WTC11 (cell line): Measurements from ENCODE around the gene DDX10. TPM values are rescaled to one million over a fixed set of nuclear protein-coding genes. Genes with fewer than 3 reads are reported as not detected.

ENCODE experiments used
- ATAC-seq: fragments of 200-7000 bp; cut with Tn5 transposase; 2 replicates; pipeline ENCODE4 v1.10.0; 2021; ENCODE audit warnings: mild to moderate bottlenecking, moderate library complexity
- CTCF ChIA-PET: fragments of 300-600 bp; sonication (Branson Sonifier 250); formaldehyde crosslinking; loops from one replicate; lab custom pipeline; 2021; ENCODE audit warnings: antibody characterized with exemption; lab: Charles Lee
- POLR2A ChIA-PET: fragments of 350-600 bp; sonication (Branson Sonifier 250); formaldehyde crosslinking; loops from one replicate; lab custom pipeline; 2021; ENCODE audit warnings: antibody characterized with exemption; lab: Charles Lee
- DNase-seq: peaks from one replicate; pipeline ENCODE4 v3.0.0; 2021; ENCODE audit warnings: low spot score
- H3K27ac Mint-ChIP-seq: 2 replicates; pipeline ENCODE4 v1.8.0; 2021; ENCODE audit warnings: mixed read lengths
- H3K27me3 Mint-ChIP-seq: 2 replicates; pipeline ENCODE4 v1.8.0; 2021; ENCODE audit warnings: low read depth, mild to moderate bottlenecking, moderate library complexity, mixed read lengths
- H3K36me3 Mint-ChIP-seq: 2 replicates; pipeline ENCODE4 v1.8.0; 2021; ENCODE audit warnings: mixed read lengths
- H3K4me1 Mint-ChIP-seq: 2 replicates; pipeline ENCODE4 v1.8.0; 2022; ENCODE audit warnings: mixed read lengths
- H3K4me3 Mint-ChIP-seq: 2 replicates; pipeline ENCODE4 v1.8.0; 2021; ENCODE audit warnings: mild to moderate bottlenecking, moderate library complexity, mixed read lengths
- H3K9me3 Mint-ChIP-seq: 2 replicates; pipeline ENCODE4 v1.8.0; 2021; ENCODE audit warnings: mixed read lengths
- ATF1 ChIP-seq: sonication (generic); formaldehyde crosslinking; IDR thresholded peaks from 2 replicates; pipeline ENCODE4 v1.8.1; 2023; ENCODE audit warnings: mild to moderate bottlenecking, moderate library complexity, missing genetic modification reagents
- CREB1 ChIP-seq: sonication (generic); formaldehyde crosslinking; IDR thresholded peaks from 2 replicates; pipeline ENCODE4 v1.8.0; 2023; ENCODE audit warnings: mild to moderate bottlenecking, missing genetic modification reagents
- ETV6 ChIP-seq: sonication (generic); formaldehyde crosslinking; IDR thresholded peaks from 2 replicates; pipeline ENCODE4 v1.8.1; 2022; ENCODE audit warnings: mild to moderate bottlenecking, missing genetic modification reagents
- FOXK1 ChIP-seq: sonication (generic); formaldehyde crosslinking; IDR thresholded peaks from 2 replicates; pipeline ENCODE4 v1.8.0; 2022; ENCODE audit warnings: mild to moderate bottlenecking, moderate library complexity, missing genetic modification reagents
- GABPB1 ChIP-seq: sonication (generic); formaldehyde crosslinking; IDR thresholded peaks from 2 replicates; pipeline ENCODE4 v1.8.1; 2023; ENCODE audit warnings: mild to moderate bottlenecking, missing genetic modification reagents
- JAZF1 ChIP-seq: fragments of 250-450 bp; sonication (Bioruptor Pico); IDR thresholded peaks from 2 replicates; pipeline ENCODE4 v1.9.0; 2021; ENCODE audit warnings: moderate library complexity, mild to moderate bottlenecking, inconsistent platforms
- MYBL2 ChIP-seq: sonication (generic); formaldehyde crosslinking; IDR thresholded peaks from 2 replicates; pipeline ENCODE4 v1.8.1; 2023; ENCODE audit warnings: mild to moderate bottlenecking, moderate library complexity, missing genetic modification reagents
- NFATC4 ChIP-seq: fragments of 250-450 bp; sonication (Bioruptor Pico); IDR thresholded peaks from 2 replicates; pipeline ENCODE4 v1.9.0; 2021; ENCODE audit warnings: mild to moderate bottlenecking
- NFE2L1 ChIP-seq: sonication (generic); formaldehyde crosslinking; IDR thresholded peaks from 2 replicates; pipeline ENCODE4 v1.8.1; 2023; ENCODE audit warnings: missing genetic modification reagents
- TEAD1 ChIP-seq: sonication (generic); formaldehyde crosslinking; IDR thresholded peaks from 2 replicates; pipeline ENCODE4 v1.8.0; 2022; ENCODE audit warnings: mild to moderate bottlenecking, missing genetic modification reagents
- ZBTB21 ChIP-seq: sonication (generic); formaldehyde crosslinking; IDR thresholded peaks from 2 replicates; pipeline ENCODE4 v1.8.1; 2023; ENCODE audit warnings: mild to moderate bottlenecking, missing genetic modification reagents, borderline replicate concordance
- ZNF263 ChIP-seq: sonication (generic); formaldehyde crosslinking; IDR thresholded peaks from 2 replicates; pipeline ENCODE4 v1.8.1; 2022; ENCODE audit warnings: low read depth, mild to moderate bottlenecking, moderate library complexity, missing genetic modification reagents
- total RNA-seq: library from RNA; stranded (reverse); gene quantifications from 3 replicates; pipeline ENCODE4 v1.2.3, GENCODE V29; 2021
- TF ChIP-seq, protein P1 (sequence below): sonication (generic); formaldehyde crosslinking; conservative IDR thresholded peaks from 2 replicates; pipeline ENCODE4 v1.8.1; 2023; ENCODE audit warnings: mild to moderate bottlenecking, low read depth, missing genetic modification reagents, moderate library complexity
- TF ChIP-seq, protein P2 (sequence below): sonication (generic); formaldehyde crosslinking; IDR thresholded peaks from 2 replicates; pipeline ENCODE4 v1.8.0; 2023; ENCODE audit warnings: missing genetic modification reagents
- TF ChIP-seq, protein P3 (sequence below): sonication (generic); formaldehyde crosslinking; IDR thresholded peaks from 2 replicates; pipeline ENCODE4 v1.8.0; 2022; ENCODE audit warnings: mild to moderate bottlenecking, missing genetic modification reagents
- TF ChIP-seq, protein P4 (sequence below): sonication (generic); formaldehyde crosslinking; IDR thresholded peaks from 2 replicates; pipeline ENCODE4 v1.8.1; 2022; ENCODE audit warnings: missing genetic modification reagents, borderline replicate concordance
- TF ChIP-seq, protein P5 (sequence below): sonication (generic); formaldehyde crosslinking; IDR thresholded peaks from 2 replicates; pipeline ENCODE4 v1.8.1; 2023; ENCODE audit warnings: mild to moderate bottlenecking, missing genetic modification reagents, moderate library complexity
- TF ChIP-seq, protein P6 (sequence below): sonication (generic); formaldehyde crosslinking; IDR thresholded peaks from 2 replicates; pipeline ENCODE4 v1.8.1; 2023; ENCODE audit warnings: mild to moderate bottlenecking, moderate library complexity, missing genetic modification reagents
- TF ChIP-seq, protein P7 (sequence below): sonication (generic); formaldehyde crosslinking; IDR thresholded peaks from 2 replicates; pipeline ENCODE4 v1.8.1; 2022; ENCODE audit warnings: low read depth, missing genetic modification reagents, borderline replicate concordance
- TF ChIP-seq, protein P8 (sequence below): fragments of 250-450 bp; sonication (Bioruptor Pico); IDR thresholded peaks from 2 replicates; pipeline ENCODE4 v1.9.0; 2021; ENCODE audit warnings: mild to moderate bottlenecking

The DDX10 gene
- total RNA-seq, 1 experiment from 2014 or later = 56.8 TPM

DNA sequence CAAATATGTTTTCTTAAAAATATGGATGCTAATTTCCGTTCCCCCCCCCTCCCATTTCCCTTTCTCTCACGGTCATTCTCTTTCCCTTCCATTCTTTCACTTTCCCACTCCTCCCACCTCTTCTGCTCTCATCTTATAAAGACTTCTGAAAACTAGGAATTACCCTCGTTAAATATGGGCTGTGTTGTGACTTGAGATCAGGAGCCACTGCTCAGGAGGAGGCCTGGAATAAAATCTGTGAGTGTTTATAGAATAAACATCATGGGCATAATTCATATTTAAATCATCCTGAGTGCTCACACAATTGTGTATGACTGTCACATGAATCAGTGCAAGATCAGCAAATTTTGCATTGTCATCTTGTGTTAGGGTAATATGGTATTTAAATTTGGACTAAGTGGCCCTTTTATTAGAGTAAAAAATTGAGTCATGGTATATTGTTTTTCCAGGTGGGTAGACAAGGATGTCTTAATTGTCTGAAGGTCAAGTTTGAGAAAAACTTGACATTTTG is 208.0 kb downstream of the DDX10 start:
- TF ChIP-seq, protein P1, sequence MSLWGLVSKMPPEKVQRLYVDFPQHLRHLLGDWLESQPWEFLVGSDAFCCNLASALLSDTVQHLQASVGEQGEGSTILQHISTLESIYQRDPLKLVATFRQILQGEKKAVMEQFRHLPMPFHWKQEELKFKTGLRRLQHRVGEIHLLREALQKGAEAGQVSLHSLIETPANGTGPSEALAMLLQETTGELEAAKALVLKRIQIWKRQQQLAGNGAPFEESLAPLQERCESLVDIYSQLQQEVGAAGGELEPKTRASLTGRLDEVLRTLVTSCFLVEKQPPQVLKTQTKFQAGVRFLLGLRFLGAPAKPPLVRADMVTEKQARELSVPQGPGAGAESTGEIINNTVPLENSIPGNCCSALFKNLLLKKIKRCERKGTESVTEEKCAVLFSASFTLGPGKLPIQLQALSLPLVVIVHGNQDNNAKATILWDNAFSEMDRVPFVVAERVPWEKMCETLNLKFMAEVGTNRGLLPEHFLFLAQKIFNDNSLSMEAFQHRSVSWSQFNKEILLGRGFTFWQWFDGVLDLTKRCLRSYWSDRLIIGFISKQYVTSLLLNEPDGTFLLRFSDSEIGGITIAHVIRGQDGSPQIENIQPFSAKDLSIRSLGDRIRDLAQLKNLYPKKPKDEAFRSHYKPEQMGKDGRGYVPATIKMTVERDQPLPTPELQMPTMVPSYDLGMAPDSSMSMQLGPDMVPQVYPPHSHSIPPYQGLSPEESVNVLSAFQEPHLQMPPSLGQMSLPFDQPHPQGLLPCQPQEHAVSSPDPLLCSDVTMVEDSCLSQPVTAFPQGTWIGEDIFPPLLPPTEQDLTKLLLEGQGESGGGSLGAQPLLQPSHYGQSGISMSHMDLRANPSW (CRISPR knock-in tag) = no peak
- TF ChIP-seq NFATC4 (CRISPR knock-in tag) (no peak), FOXK1 (CRISPR knock-in tag) (no peak)
- TF ChIP-seq, protein P2, sequence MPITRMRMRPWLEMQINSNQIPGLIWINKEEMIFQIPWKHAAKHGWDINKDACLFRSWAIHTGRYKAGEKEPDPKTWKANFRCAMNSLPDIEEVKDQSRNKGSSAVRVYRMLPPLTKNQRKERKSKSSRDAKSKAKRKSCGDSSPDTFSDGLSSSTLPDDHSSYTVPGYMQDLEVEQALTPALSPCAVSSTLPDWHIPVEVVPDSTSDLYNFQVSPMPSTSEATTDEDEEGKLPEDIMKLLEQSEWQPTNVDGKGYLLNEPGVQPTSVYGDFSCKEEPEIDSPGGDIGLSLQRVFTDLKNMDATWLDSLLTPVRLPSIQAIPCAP (CRISPR knock-in tag) = no peak
- Mint-ChIP-seq H3K9me3 (no peaks in the 10 kb centered on the region), H3K27ac (peak overlapping the region; percentile 43; the same call in 1 of the 2 replicates), H3K27me3 (no peaks in the 10 kb centered on the region), H3K4me3 (no peak overlapping the region), H3K4me1 (peaks cover 53% of the 10 kb centered on the region), H3K36me3 (no peaks in the 10 kb centered on the region)
- ATAC-seq (no peak), DNase-seq (no peak)
- POLR2A ChIA-PET = no interaction called here
- CTCF ChIA-PET = no interaction called here

DNA sequence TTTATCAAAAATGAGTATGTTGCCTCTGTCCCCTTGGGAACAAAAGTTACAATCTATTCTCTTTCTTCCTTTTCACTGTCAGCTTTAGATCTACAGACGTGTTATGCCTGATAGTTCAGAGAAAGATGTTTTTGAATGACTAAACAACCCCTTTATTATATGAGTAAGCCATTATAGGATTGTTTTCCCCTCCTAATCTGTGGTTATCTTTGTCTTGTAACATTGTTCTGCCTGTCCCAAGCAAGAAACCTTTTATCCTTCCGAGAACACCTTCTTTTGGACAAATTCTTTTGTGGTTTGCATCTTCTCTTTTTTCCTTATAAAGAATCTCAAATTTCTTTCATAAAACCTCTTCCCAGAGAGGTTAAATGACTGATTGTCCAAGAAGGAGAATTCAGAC is 208.4 kb downstream of the DDX10 start:
- Mint-ChIP-seq H3K36me3 (no peaks in the 10 kb centered on the region), H3K4me1 (peaks cover 53% of the 10 kb centered on the region), H3K9me3 (no peaks in the 10 kb centered on the region), H3K27ac (no peak overlapping the region), H3K27me3 (no peaks in the 10 kb centered on the region), H3K4me3 (no peak overlapping the region)
- ATAC-seq (no peak), DNase-seq (no peak)
- CTCF ChIA-PET = no interaction called here
- POLR2A ChIA-PET = no interaction called here
- TF ChIP-seq MYBL2 (CRISPR knock-in tag) = no peak
- no peak for TF ChIP-seq NFE2L1
- TF ChIP-seq, protein P3, sequence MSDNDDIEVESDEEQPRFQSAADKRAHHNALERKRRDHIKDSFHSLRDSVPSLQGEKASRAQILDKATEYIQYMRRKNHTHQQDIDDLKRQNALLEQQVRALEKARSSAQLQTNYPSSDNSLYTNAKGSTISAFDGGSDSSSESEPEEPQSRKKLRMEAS (CRISPR knock-in tag) = no peak
- TF ChIP-seq GABPB1 (CRISPR knock-in tag) = no peak
- no peak for TF ChIP-seq ZNF263 (CRISPR knock-in tag)
- TF ChIP-seq, protein P4, sequence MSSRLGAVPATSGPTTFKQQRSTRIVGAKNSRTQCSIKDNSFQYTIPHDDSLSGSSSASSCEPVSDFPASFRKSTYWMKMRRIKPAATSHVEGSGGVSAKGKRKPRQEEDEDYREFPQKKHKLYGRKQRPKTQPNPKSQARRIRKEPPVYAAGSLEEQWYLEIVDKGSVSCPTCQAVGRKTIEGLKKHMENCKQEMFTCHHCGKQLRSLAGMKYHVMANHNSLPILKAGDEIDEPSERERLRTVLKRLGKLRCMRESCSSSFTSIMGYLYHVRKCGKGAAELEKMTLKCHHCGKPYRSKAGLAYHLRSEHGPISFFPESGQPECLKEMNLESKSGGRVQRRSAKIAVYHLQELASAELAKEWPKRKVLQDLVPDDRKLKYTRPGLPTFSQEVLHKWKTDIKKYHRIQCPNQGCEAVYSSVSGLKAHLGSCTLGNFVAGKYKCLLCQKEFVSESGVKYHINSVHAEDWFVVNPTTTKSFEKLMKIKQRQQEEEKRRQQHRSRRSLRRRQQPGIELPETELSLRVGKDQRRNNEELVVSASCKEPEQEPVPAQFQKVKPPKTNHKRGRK (CRISPR knock-in tag) = no peak
- TF ChIP-seq CREB1 (CRISPR knock-in tag) = no peak
- TF ChIP-seq ATF1 = no peak
- TF ChIP-seq, protein P5, sequence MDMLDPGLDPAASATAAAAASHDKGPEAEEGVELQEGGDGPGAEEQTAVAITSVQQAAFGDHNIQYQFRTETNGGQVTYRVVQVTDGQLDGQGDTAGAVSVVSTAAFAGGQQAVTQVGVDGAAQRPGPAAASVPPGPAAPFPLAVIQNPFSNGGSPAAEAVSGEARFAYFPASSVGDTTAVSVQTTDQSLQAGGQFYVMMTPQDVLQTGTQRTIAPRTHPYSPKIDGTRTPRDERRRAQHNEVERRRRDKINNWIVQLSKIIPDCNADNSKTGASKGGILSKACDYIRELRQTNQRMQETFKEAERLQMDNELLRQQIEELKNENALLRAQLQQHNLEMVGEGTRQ (CRISPR knock-in tag) = no peak
- no peak for TF ChIP-seq ZBTB21

DNA sequence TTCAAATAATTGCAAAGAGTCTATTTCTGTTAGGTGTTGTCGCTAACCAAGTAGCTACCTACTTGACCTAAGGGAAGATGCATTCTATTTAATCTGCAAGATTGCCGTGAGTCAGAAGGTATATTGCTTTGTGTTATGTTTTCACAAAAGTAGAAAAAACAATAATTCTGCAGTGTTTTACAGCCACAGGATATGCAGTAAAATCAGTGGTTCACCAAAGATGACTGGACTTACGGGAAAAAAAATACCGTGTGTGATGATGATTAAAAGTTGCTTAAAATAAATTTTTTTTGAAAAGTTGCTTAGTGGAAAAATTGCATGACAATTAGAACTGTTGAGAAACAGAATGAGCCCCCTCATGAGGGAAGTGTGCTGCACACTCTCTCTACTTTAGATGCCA is 209.1 kb downstream of the DDX10 start:
- ChIA-PET CTCF (no interaction called here), POLR2A (no interaction called here)
- H3K36me3 Mint-ChIP-seq = no peaks in the 10 kb centered on the region
- H3K9me3 Mint-ChIP-seq = no peaks in the 10 kb centered on the region
- no peak overlapping the region for H3K4me3 Mint-ChIP-seq
- no peak overlapping the region for H3K27ac Mint-ChIP-seq
- ATAC-seq = no peak
- H3K4me1 Mint-ChIP-seq = peaks cover 48% of the 10 kb centered on the region
- DNase-seq = no peak
- H3K27me3 Mint-ChIP-seq = no peaks in the 10 kb centered on the region
- TF ChIP-seq TEAD1 (CRISPR knock-in tag) = no peak
- TF ChIP-seq, protein P6, sequence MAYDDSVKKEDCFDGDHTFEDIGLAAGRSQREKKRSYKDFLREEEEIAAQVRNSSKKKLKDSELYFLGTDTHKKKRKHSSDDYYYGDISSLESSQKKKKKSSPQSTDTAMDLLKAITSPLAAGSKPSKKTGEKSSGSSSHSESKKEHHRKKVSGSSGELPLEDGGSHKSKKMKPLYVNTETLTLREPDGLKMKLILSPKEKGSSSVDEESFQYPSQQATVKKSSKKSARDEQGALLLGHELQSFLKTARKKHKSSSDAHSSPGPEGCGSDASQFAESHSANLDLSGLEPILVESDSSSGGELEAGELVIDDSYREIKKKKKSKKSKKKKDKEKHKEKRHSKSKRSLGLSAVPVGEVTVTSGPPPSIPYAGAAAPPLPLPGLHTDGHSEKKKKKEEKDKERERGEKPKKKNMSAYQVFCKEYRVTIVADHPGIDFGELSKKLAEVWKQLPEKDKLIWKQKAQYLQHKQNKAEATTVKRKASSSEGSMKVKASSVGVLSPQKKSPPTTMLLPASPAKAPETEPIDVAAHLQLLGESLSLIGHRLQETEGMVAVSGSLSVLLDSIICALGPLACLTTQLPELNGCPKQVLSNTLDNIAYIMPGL (CRISPR knock-in tag) = no peak
- TF ChIP-seq, protein P7, sequence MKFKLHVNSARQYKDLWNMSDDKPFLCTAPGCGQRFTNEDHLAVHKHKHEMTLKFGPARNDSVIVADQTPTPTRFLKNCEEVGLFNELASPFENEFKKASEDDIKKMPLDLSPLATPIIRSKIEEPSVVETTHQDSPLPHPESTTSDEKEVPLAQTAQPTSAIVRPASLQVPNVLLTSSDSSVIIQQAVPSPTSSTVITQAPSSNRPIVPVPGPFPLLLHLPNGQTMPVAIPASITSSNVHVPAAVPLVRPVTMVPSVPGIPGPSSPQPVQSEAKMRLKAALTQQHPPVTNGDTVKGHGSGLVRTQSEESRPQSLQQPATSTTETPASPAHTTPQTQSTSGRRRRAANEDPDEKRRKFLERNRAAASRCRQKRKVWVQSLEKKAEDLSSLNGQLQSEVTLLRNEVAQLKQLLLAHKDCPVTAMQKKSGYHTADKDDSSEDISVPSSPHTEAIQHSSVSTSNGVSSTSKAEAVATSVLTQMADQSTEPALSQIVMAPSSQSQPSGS (CRISPR knock-in tag) = no peak
- TF ChIP-seq ETV6 (CRISPR knock-in tag) = no peak
- no peak for TF ChIP-seq JAZF1 (CRISPR knock-in tag)
- no peak for TF ChIP-seq NFATC4 (CRISPR knock-in tag)
- TF ChIP-seq, protein P8, sequence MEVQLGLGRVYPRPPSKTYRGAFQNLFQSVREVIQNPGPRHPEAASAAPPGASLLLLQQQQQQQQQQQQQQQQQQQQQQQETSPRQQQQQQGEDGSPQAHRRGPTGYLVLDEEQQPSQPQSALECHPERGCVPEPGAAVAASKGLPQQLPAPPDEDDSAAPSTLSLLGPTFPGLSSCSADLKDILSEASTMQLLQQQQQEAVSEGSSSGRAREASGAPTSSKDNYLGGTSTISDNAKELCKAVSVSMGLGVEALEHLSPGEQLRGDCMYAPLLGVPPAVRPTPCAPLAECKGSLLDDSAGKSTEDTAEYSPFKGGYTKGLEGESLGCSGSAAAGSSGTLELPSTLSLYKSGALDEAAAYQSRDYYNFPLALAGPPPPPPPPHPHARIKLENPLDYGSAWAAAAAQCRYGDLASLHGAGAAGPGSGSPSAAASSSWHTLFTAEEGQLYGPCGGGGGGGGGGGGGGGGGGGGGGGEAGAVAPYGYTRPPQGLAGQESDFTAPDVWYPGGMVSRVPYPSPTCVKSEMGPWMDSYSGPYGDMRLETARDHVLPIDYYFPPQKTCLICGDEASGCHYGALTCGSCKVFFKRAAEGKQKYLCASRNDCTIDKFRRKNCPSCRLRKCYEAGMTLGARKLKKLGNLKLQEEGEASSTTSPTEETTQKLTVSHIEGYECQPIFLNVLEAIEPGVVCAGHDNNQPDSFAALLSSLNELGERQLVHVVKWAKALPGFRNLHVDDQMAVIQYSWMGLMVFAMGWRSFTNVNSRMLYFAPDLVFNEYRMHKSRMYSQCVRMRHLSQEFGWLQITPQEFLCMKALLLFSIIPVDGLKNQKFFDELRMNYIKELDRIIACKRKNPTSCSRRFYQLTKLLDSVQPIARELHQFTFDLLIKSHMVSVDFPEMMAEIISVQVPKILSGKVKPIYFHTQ = no peak
